ENCODE measurements around the gene GMCL1. TPM values are rescaled to one million over a fixed set of nuclear protein-coding genes. Genes with fewer than 3 reads are reported as not detected.

The GMCL1 gene, protein sequence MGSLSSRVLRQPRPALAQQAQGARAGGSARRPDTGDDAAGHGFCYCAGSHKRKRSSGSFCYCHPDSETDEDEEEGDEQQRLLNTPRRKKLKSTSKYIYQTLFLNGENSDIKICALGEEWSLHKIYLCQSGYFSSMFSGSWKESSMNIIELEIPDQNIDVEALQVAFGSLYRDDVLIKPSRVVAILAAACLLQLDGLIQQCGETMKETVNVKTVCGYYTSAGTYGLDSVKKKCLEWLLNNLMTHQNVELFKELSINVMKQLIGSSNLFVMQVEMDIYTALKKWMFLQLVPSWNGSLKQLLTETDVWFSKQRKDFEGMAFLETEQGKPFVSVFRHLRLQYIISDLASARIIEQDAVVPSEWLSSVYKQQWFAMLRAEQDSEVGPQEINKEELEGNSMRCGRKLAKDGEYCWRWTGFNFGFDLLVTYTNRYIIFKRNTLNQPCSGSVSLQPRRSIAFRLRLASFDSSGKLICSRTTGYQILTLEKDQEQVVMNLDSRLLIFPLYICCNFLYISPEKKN
- 11.1 and 12.8 TPM in 2 replicates for total RNA-seq

DNA sequence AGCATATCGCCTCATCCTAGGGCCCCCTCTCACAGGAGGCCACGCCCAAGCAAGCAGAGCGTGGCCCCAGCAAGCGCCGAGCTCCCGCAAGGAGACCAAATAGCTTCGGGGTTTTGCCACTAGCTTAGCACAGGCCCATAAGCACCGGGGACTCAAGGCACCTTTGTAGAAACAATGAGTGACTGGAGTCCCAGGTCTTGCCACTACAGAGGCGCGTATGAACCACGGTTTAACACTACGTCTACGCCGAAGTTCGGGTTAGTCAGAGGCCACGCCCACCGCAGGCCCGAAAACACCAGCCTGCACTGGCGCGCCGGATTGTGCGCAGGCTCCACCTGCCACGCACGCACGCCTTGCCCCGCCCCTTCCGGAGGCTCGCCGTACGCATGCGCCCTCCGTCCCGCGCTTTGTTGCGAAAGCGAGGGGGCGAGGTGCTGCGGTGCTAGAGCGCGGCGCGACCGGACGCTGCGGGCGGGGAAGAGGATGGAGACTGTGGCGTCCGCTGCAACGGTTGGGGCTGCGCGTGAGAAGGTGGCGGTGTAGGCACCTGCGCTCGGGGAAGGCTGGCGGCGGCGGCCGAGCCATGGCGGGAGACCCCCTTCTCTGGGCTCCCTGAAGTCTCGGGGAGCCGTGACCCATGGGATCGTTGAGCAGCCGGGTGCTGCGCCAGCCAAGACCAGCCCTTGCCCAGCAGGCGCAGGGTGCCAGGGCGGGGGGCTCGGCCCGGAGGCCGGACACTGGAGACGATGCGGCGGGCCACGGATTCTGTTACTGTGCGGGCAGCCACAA lies at the start of gene GMCL1:
Gene GMCL1 (plus strand): TSS at position 405 of the 789 bp plus-strand sequence. CDS start 233 bp downstream, at position 638.

DNA sequence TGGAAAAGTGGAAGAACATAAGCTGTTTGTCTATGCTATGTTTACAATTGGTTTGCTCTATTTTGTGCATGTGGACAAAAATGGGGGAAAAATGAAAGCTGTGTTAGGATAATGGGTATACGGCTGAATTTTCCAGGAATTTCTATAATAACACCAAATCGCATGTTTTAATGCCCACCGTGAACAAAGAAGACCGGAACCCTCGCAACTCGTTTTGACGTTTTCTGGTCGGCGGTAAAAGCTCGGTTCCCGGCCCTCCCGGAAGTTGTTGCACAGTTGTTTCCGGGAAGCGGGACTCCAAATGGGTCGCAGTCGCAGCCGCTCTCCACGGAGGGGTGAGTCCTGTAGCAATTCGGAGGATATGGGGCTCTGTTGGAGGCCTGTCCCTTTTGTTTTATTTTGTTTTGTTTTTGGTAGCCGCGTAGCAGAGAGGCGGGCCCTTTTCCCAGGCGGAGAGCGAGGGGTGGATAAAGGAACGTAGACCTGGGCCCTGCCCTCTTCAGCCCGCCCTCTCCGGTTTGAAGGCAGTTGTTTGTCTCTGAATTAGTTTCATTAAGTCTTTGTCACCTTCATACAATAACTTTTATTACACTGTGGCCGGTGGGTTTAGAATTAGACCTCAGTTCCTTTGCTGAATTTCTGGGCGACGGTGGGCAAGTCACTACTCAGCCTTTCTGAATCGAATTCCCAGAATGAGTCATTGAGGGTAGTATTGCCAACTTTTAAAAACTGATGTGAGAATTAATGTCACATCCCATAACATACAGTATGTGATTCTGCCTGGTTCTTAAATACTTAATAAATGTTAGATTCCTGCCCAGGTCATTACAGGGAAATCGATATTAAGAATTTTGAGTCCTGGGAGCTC lies 64.5 kb downstream of the GMCL1 start, which contains the start of gene SNRNP27:
Gene SNRNP27 (plus strand): TSS at position 273 of the 868 bp plus-strand sequence. CDS start 29 bp downstream, at position 302.

GRCh38 chr2:69914950-69915945 lies 85.8 kb downstream of the GMCL1 start, which contains the start of gene MXD1:
Gene MXD1 (plus strand): TSS chr2:69915109. CDS start chr2:69915331, 222 bp downstream.

Other genes with a start within 250 kb of the GMCL1 start
- 19.0 and 20.5 TPM in 2 replicates for gene AAK1, start 185.9 kb upstream of the GMCL1 start, total RNA-seq
- gene ANXA4, start 87.5 kb upstream of the GMCL1 start, total RNA-seq: 51.6 and 54.0 TPM in 2 replicates
- gene SNRNP27, start 64.3 kb downstream of the GMCL1 start, total RNA-seq: 50.9 and 53.3 TPM in 2 replicates
- 3.5 and 10.9 TPM in 2 replicates for gene MXD1, start 85.4 kb downstream of the GMCL1 start, total RNA-seq
- gene ASPRV1, start 132.0 kb downstream of the GMCL1 start, total RNA-seq: 0.19 and 0.62 TPM in 2 replicates